OCI-LY1 (cell line): ENCODE measurements around the gene LRMDA.
"Not testable (repeated sequence)": the region's sequence is repeated elsewhere in the genome, so short reads cannot be mapped to it uniquely, and the experiment has no call there.

Experiments used
- H2AFZ ChIP-seq: fragments of 200-600 bp; sonication (generic), shearing (Covaris generic); 2 replicates; pipeline ENCODE4 v1.6.0; 2014; ENCODE audit warnings: antibody characterized with exemption, mild to moderate bottlenecking, low read length
- H3F3A ChIP-seq: fragments of 200-600 bp; sonication (generic), shearing (Covaris generic); 2 replicates; pipeline ENCODE4 v1.6.0; 2014; ENCODE audit warnings: mild to moderate bottlenecking, antibody characterized with exemption, low read length, moderate library complexity; ENCODE audit not compliant: insufficient read depth
- H3K27ac ChIP-seq: fragments of 200-600 bp; sonication (generic); 2 replicates; pipeline ENCODE4 v1.5.1; 2014; ENCODE audit warnings: low read length, mixed run types, mild to moderate bottlenecking, low read depth; ENCODE audit not compliant: poor library complexity, severe bottlenecking
- H3K27me3 ChIP-seq: fragments of 200-600 bp; sonication (generic); 2 replicates; pipeline ENCODE4 v1.6.0; 2014; ENCODE audit warnings: antibody characterized with exemption, mild to moderate bottlenecking, low read length, moderate library complexity; ENCODE audit not compliant: insufficient read depth
- H3K36me3 ChIP-seq: fragments of 200-600 bp; sonication (generic); 2 replicates; pipeline ENCODE4 v1.6.1; 2014; ENCODE audit warnings: mild to moderate bottlenecking, antibody characterized with exemption, low read length, moderate library complexity, mixed read lengths; ENCODE audit not compliant: insufficient read depth
- H3K4me1 ChIP-seq: fragments of 200-600 bp; sonication (generic); 2 replicates; pipeline ENCODE4 v1.5.1; 2014; ENCODE audit warnings: mild to moderate bottlenecking, low read length, moderate library complexity; ENCODE audit not compliant: insufficient read depth, severe bottlenecking
- H3K4me2 ChIP-seq: fragments of 200-600 bp; sonication (generic), shearing (Covaris generic); 2 replicates; pipeline ENCODE4 v1.6.1; 2014; ENCODE audit warnings: low read length
- H3K4me3 ChIP-seq: fragments of 200-600 bp; sonication (generic); 2 replicates; pipeline ENCODE4 v1.5.1; 2014; ENCODE audit warnings: low read length, low read depth, mild to moderate bottlenecking, mixed read lengths; ENCODE audit not compliant: poor library complexity, severe bottlenecking
- H3K79me2 ChIP-seq: fragments of 200-600 bp; shearing (Covaris generic); 2 replicates; pipeline ENCODE4 v1.6.1; 2016; ENCODE audit warnings: mixed run types, low read length, mixed read lengths; ENCODE audit not compliant: insufficient read depth
- H3K9ac ChIP-seq: fragments of 200-600 bp; sonication (generic), shearing (Covaris generic); 2 replicates; pipeline ENCODE4 v1.6.1; 2014; ENCODE audit warnings: mild to moderate bottlenecking, low read length, mixed read lengths
- H3K9me2 ChIP-seq: fragments of 200-600 bp; sonication (generic), shearing (Covaris generic); 2 replicates; pipeline ENCODE4 v1.6.1; 2014; ENCODE audit warnings: low read depth, mild to moderate bottlenecking, low read length, mixed read lengths
- H3K9me3 ChIP-seq: fragments of 200-600 bp; shearing (Covaris generic); 2 replicates; pipeline ENCODE4 v1.6.1; 2014; ENCODE audit warnings: low read length, mixed read lengths
- H4K20me1 ChIP-seq: fragments of 200-600 bp; sonication (generic), shearing (Covaris generic); 2 replicates; pipeline ENCODE4 v1.6.0; 2016; ENCODE audit warnings: mild to moderate bottlenecking, low read length; ENCODE audit not compliant: insufficient read depth
- EZH2 ChIP-seq: fragments of 200-600 bp; sonication (generic), shearing (Covaris generic); IDR thresholded peaks from 2 replicates; pipeline ENCODE4 v1.8.0; 2017; ENCODE audit warnings: borderline replicate concordance, mixed run types, mild to moderate bottlenecking, antibody characterized with exemption, low read length, moderate library complexity, mixed read lengths
- TF ChIP-seq, protein P1 (sequence below): fragments of 200-600 bp; sonication (generic), shearing (Covaris generic); IDR thresholded peaks from 2 replicates; pipeline ENCODE4 v1.5.1; 2017; ENCODE audit warnings: mild to moderate bottlenecking, antibody characterized with exemption, low read length, moderate library complexity, mixed read lengths

The LRMDA gene

GRCh38 chr10:76522547-76522946, 1091.1 kb downstream of the LRMDA start:
- no peaks in the 10 kb centered on the region for H3F3A ChIP-seq
- no peaks in the 10 kb centered on the region for H4K20me1 ChIP-seq
- no peak overlapping the region for H3K4me2 ChIP-seq
- H3K4me3 ChIP-seq: no peak overlapping the region
- no peaks in the 10 kb centered on the region for H3K9me3 ChIP-seq
- no peak overlapping the region for H2AFZ ChIP-seq
- no peaks in the 10 kb centered on the region for H3K36me3 ChIP-seq
- no peaks in the 10 kb centered on the region for H3K27me3 ChIP-seq
- H3K27ac ChIP-seq: no peak overlapping the region
- no peak overlapping the region for H3K9ac ChIP-seq
- no peaks in the 10 kb centered on the region for H3K9me2 ChIP-seq
- no peak for TF ChIP-seq EZH2
- TF ChIP-seq, protein P1, sequence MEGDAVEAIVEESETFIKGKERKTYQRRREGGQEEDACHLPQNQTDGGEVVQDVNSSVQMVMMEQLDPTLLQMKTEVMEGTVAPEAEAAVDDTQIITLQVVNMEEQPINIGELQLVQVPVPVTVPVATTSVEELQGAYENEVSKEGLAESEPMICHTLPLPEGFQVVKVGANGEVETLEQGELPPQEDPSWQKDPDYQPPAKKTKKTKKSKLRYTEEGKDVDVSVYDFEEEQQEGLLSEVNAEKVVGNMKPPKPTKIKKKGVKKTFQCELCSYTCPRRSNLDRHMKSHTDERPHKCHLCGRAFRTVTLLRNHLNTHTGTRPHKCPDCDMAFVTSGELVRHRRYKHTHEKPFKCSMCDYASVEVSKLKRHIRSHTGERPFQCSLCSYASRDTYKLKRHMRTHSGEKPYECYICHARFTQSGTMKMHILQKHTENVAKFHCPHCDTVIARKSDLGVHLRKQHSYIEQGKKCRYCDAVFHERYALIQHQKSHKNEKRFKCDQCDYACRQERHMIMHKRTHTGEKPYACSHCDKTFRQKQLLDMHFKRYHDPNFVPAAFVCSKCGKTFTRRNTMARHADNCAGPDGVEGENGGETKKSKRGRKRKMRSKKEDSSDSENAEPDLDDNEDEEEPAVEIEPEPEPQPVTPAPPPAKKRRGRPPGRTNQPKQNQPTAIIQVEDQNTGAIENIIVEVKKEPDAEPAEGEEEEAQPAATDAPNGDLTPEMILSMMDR: no peak
- no peaks in the 10 kb centered on the region for H3K4me1 ChIP-seq
- H3K79me2 ChIP-seq: no peaks in the 10 kb centered on the region

- H2AFZ ChIP-seq: no peak overlapping the region
- no peaks in the 10 kb centered on the region for H4K20me1 ChIP-seq
- H3K36me3 ChIP-seq: no peaks in the 10 kb centered on the region
- H3F3A ChIP-seq: no peaks in the 10 kb centered on the region
- no peak overlapping the region for H3K4me3 ChIP-seq
- no peaks in the 10 kb centered on the region for H3K79me2 ChIP-seq
- no peaks in the 10 kb centered on the region for H3K9me3 ChIP-seq
- no peaks in the 10 kb centered on the region for H3K27me3 ChIP-seq
- H3K9me2 ChIP-seq: no peaks in the 10 kb centered on the region
- H3K27ac ChIP-seq: no peak overlapping the region
- no peaks in the 10 kb centered on the region for H3K4me1 ChIP-seq
- H3K9ac ChIP-seq: no peak overlapping the region
- TF ChIP-seq, protein P1: no peak
- no peak for TF ChIP-seq EZH2
- no peak overlapping the region for H3K4me2 ChIP-seq
Observed at GRCh38 chr10:76523246-76523645, 1091.8 kb downstream of the LRMDA start.

GRCh38 chr10:76523791-76524351, 1092.4 kb downstream of the LRMDA start:
- H3K79me2 ChIP-seq: no peaks in the 10 kb centered on the region
- H2AFZ ChIP-seq: no peak overlapping the region
- no peaks in the 10 kb centered on the region for H3F3A ChIP-seq
- no peaks in the 10 kb centered on the region for H3K27me3 ChIP-seq
- H3K4me1 ChIP-seq: no peaks in the 10 kb centered on the region
- H3K27ac ChIP-seq: no peak overlapping the region
- no peak overlapping the region for H3K9ac ChIP-seq
- no peaks in the 10 kb centered on the region for H3K36me3 ChIP-seq
- H3K4me2 ChIP-seq: no peak overlapping the region
- H4K20me1 ChIP-seq: no peaks in the 10 kb centered on the region
- H3K9me3 ChIP-seq: no peaks in the 10 kb centered on the region
- no peaks in the 10 kb centered on the region for H3K9me2 ChIP-seq
- TF ChIP-seq, protein P1: no peak
- no peak for TF ChIP-seq EZH2
- no peak overlapping the region for H3K4me3 ChIP-seq

DNA sequence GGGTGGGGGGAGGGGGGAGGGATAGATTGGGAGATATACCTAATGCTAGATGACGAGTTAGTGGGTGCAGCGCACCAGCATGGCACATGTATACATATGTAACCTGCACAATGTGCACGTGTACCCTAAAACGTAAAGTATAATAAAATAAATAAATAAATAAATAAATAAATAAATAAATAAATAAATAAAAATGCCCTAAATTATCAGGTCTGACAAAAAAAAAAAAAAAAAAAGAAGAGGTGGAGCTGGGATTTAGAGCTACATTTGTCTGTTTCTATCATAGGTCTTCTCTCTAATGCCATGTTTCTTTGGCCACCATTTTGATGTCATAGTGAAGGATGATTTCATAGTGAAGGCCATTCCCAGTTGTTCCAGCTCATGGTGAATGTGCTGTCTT, 1095.4 kb downstream of the LRMDA start:
- H3K4me3 ChIP-seq, H3K9ac ChIP-seq, H3K4me2 ChIP-seq, H2AFZ ChIP-seq, H3K36me3 ChIP-seq, H3K9me3 ChIP-seq, H3K9me2 ChIP-seq, H3K4me1 ChIP-seq, H4K20me1 ChIP-seq, H3K27me3 ChIP-seq, H3K79me2 ChIP-seq, H3K27ac ChIP-seq, H3F3A ChIP-seq: not testable (repeated sequence)
